Measurements from ENCODE around the gene RPL21. TPM values are rescaled to one million over a fixed set of nuclear protein-coding genes. Genes with fewer than 3 reads are reported as not detected.

RPL21 gene
- total RNA-seq, 1 experiment from 2014 or later: 711 TPM

- Histone ChIP-seq H3K4me2 (no peak overlapping the region), H3K9me3 (ENCODE audit: insufficient read depth, low read depth) (no peaks in the 10 kb centered on the region), H2AFZ (no peak overlapping the region), H3K27me3 (ENCODE audit: insufficient read depth, low read depth) (no peaks in the 10 kb centered on the region), H3K79me2 (ENCODE audit: low read depth) (no peaks in the 10 kb centered on the region), H3K27ac (no peak overlapping the region), H3K36me3 (ENCODE audit: low read depth) (no peaks in the 10 kb centered on the region), H4K20me1 (ENCODE audit: insufficient read depth) (no peaks in the 10 kb centered on the region), H3K9me2 (ENCODE audit: insufficient read depth) (no peaks in the 10 kb centered on the region), H3K4me1 (replicated peaks; ENCODE audit: insufficient read depth) (peaks cover 14% of the 10 kb centered on the region), H3F3A (ENCODE audit: insufficient read depth, low read depth) (peaks cover 5% of the 10 kb centered on the region; the same call in 1 of the 2 replicates), H3K4me3 (no peak overlapping the region)
- intact Hi-C loops (cut with micrococcal nuclease; ENCODE audit: unreplicated experiment): no loop called here
- DNase-seq: no peak
- no TSS peak for BruUV-seq (replicated peaks)
- TF ChIP-seq EZH2 (IDR thresholded peaks at IDR 0.05; ENCODE audit: low read depth) (no peak), CTCF (conservative IDR thresholded peaks at IDR 0.05) (peak; percentile 40; the same call in 1 of the 2 replicates)
- POLR2A ChIA-PET (ENCODE audit: unreplicated experiment): no interaction called here
- CTCF ChIA-PET: no interaction called here
These were observed 47.5 kb upstream of the RPL21 start for GRCh38 chr13:27203854-27204253.

GRCh38 chr13:27208514-27208913 is 42.8 kb upstream of the RPL21 start:
- intact Hi-C loops (cut with micrococcal nuclease; ENCODE audit: unreplicated experiment): no loop called here

GRCh38 chr13:27211271-27211670 is 40.1 kb upstream of the RPL21 start:
- no peaks in the 10 kb centered on the region for H3F3A ChIP-seq (ENCODE audit: insufficient read depth, low read depth)
- POLR2A ChIA-PET (ENCODE audit: unreplicated experiment): no interaction called here
- H3K9me2 ChIP-seq (ENCODE audit: insufficient read depth): no peaks in the 10 kb centered on the region
- H3K4me1 ChIP-seq (replicated peaks; ENCODE audit: insufficient read depth): peaks cover 10% of the 10 kb centered on the region; the same call in 1 of the 2 replicates
- H3K79me2 ChIP-seq (ENCODE audit: low read depth): no peaks in the 10 kb centered on the region
- H3K9me3 ChIP-seq (ENCODE audit: insufficient read depth, low read depth): no peaks in the 10 kb centered on the region
- H3K4me2 ChIP-seq: no peak overlapping the region
- TF ChIP-seq EZH2 (IDR thresholded peaks at IDR 0.05; ENCODE audit: low read depth) (no peak), CTCF (conservative IDR thresholded peaks at IDR 0.05) (no peak)
- DNase-seq: no peak
- H2AFZ ChIP-seq: no peak overlapping the region
- no peak overlapping the region for H3K27ac ChIP-seq
- no peak overlapping the region for H3K4me3 ChIP-seq
- intact Hi-C loops (cut with micrococcal nuclease; ENCODE audit: unreplicated experiment): no loop called here
- BruUV-seq (replicated peaks): no TSS peak
- no peaks in the 10 kb centered on the region for H4K20me1 ChIP-seq (ENCODE audit: insufficient read depth)
- H3K36me3 ChIP-seq (ENCODE audit: low read depth): no peaks in the 10 kb centered on the region
- no peaks in the 10 kb centered on the region for H3K27me3 ChIP-seq (ENCODE audit: insufficient read depth, low read depth)
- CTCF ChIA-PET: no interaction called here

More at GRCh38 chr13:27208514-27208913, 42.8 kb upstream of the RPL21 start:
- DNase-seq: no peak
- Histone ChIP-seq H3K9me3 (ENCODE audit: insufficient read depth, low read depth) (no peaks in the 10 kb centered on the region), H3K27me3 (ENCODE audit: insufficient read depth, low read depth) (no peaks in the 10 kb centered on the region), H3K27ac (no peak overlapping the region), H3K4me2 (no peak overlapping the region), H3K79me2 (ENCODE audit: low read depth) (no peaks in the 10 kb centered on the region), H3K36me3 (ENCODE audit: low read depth) (no peaks in the 10 kb centered on the region), H4K20me1 (ENCODE audit: insufficient read depth) (no peaks in the 10 kb centered on the region), H3K4me3 (no peak overlapping the region), H2AFZ (no peak overlapping the region), H3K9me2 (ENCODE audit: insufficient read depth) (no peaks in the 10 kb centered on the region), H3F3A (ENCODE audit: insufficient read depth, low read depth) (no peaks in the 10 kb centered on the region), H3K4me1 (replicated peaks; ENCODE audit: insufficient read depth) (peaks cover 10% of the 10 kb centered on the region; the same call in 1 of the 2 replicates)
- TF ChIP-seq EZH2 (IDR thresholded peaks at IDR 0.05; ENCODE audit: low read depth): no peak
- no peak for TF ChIP-seq CTCF (conservative IDR thresholded peaks at IDR 0.05)
- no TSS peak for BruUV-seq (replicated peaks)
- ChIA-PET CTCF (no interaction called here), POLR2A (ENCODE audit: unreplicated experiment) (no interaction called here)
